WERI-Rb-1 (cell line): ENCODE measurements around the gene C19orf85.
"Not testable (repeated sequence)": the region's sequence is repeated elsewhere in the genome, so short reads cannot be mapped to it uniquely, and the experiment has no call there.

Source experiments
- DNase-seq: peaks from one replicate; pipeline ENCODE4 v3.0.0-alpha.2; 2020
- H3K27ac ChIP-seq: fragments of 250-450 bp; sonication (Bioruptor Pico); 2 replicates; pipeline ENCODE4 v1.5.1; 2020; ENCODE audit warnings: mild to moderate bottlenecking, moderate library complexity
- H3K27me3 ChIP-seq: fragments of 250-450 bp; sonication (Bioruptor Pico); 2 replicates; pipeline ENCODE4 v1.5.1; 2021; ENCODE audit warnings: mild to moderate bottlenecking, low read depth, moderate library complexity; ENCODE audit not compliant: insufficient read depth, severe bottlenecking
- H3K36me3 ChIP-seq: fragments of 250-450 bp; sonication (Bioruptor Pico); 2 replicates; pipeline ENCODE4 v1.5.1; 2020; ENCODE audit warnings: mild to moderate bottlenecking, moderate library complexity
- H3K4me3 ChIP-seq: 2 replicates; pipeline ENCODE4 v1.5.1; 2011; ENCODE audit warnings: low read depth, mild to moderate bottlenecking, control low read depth, low read length
- H3K9me3 ChIP-seq: fragments of 250-450 bp; sonication (Bioruptor Pico); 2 replicates; pipeline ENCODE4 v1.5.1; 2021; ENCODE audit warnings: mild to moderate bottlenecking, moderate library complexity; ENCODE audit not compliant: severe bottlenecking
- TF ChIP-seq, protein P1 (sequence below): IDR thresholded peaks from 2 replicates; pipeline ENCODE4 v1.5.1; 2011; ENCODE audit warnings: low read depth, mild to moderate bottlenecking, control low read depth, inconsistent platforms, low read length

The C19orf85 gene

DNA sequence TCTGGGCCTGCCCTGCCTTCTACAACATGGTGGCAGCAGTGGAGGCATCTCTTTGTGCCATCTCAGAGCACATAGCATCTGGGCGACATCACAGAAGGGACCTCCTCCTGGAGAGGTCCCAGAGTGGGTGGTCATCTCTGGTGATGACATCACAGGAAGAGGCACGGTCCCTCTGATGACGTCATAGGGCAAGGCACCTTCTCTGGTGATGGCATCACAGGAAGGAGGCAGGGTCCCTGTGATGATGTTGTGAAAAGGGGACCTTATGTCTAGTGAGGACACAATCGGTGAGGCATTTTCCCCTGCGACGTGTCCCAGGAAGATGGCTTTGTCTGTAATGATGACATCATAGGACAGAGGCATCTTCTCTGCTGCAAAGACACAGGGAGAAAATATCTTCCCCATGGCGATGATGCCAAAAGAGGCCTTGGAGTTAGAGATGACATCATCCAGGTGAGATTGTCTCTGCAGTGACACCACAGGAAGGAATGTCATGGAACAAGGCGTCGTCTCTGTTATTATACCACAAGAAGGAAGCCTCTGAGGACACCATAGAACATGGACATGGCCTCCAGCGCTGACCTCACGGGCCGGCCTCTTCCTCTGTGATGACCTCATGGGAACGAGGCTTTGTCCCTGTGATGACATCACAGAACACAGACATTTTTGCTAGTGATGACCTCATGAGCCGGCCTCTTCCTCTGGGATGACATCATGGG, 32.2 kb downstream of the C19orf85 start:
- Histone ChIP-seq H3K27me3 (no peaks in the 10 kb centered on the region), H3K36me3 (no peaks in the 10 kb centered on the region), H3K27ac (no peak overlapping the region), H3K4me3 (no peak overlapping the region), H3K9me3 (no peaks in the 10 kb centered on the region)
- TF ChIP-seq, protein P1, sequence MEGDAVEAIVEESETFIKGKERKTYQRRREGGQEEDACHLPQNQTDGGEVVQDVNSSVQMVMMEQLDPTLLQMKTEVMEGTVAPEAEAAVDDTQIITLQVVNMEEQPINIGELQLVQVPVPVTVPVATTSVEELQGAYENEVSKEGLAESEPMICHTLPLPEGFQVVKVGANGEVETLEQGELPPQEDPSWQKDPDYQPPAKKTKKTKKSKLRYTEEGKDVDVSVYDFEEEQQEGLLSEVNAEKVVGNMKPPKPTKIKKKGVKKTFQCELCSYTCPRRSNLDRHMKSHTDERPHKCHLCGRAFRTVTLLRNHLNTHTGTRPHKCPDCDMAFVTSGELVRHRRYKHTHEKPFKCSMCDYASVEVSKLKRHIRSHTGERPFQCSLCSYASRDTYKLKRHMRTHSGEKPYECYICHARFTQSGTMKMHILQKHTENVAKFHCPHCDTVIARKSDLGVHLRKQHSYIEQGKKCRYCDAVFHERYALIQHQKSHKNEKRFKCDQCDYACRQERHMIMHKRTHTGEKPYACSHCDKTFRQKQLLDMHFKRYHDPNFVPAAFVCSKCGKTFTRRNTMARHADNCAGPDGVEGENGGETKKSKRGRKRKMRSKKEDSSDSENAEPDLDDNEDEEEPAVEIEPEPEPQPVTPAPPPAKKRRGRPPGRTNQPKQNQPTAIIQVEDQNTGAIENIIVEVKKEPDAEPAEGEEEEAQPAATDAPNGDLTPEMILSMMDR: no peak
- DNase-seq: no peak

DNA sequence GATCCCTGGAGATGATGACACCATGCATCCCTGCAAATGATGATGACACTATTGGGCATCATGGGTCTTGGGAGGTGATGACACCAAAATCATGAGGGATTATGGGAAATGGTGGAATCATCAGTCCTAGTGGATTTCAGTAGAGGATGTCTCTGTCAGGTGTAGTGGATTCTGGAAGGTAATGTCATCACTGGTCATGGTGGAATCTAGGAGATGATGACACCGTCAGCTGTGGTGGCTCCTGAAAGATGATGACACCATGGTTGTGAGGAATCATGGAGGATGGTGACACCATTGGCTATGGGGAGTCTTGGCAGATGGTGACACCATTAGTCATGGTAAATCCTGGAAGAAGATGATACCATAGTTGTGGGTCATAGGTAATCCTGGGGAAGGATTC, 33.4 kb downstream of the C19orf85 start:
- no peak for DNase-seq
- no peaks in the 10 kb centered on the region for H3K27me3 ChIP-seq
- H3K36me3 ChIP-seq: no peaks in the 10 kb centered on the region
- H3K9me3 ChIP-seq: no peaks in the 10 kb centered on the region
- TF ChIP-seq, protein P1: no peak
- H3K27ac ChIP-seq: no peak overlapping the region
- no peak overlapping the region for H3K4me3 ChIP-seq

DNA sequence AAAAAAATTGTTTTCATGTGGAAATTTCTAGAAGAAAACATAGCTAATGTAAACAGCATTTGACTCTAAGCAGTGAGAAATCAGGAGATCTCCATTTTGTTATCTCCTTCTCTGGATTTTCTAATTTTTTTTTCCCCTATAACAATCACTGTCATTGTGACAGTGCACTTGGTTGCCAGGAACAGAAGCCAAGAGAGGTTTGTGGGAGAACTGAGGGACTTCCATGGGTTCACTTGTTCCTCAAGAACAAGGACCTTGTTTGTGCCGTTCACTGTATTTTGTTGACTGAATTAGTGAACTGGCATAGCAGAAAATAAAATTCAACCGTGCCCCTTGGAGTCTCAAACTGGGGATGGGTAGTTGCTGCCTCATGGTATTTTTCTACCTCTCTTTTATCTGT, 38.5 kb downstream of the C19orf85 start:
- H3K9me3 ChIP-seq: no peaks in the 10 kb centered on the region
- no peak overlapping the region for H3K4me3 ChIP-seq
- TF ChIP-seq, protein P1: no peak
- no peak overlapping the region for H3K27ac ChIP-seq
- H3K27me3 ChIP-seq: no peaks in the 10 kb centered on the region
- DNase-seq: no peak
- H3K36me3 ChIP-seq: no peaks in the 10 kb centered on the region

DNA sequence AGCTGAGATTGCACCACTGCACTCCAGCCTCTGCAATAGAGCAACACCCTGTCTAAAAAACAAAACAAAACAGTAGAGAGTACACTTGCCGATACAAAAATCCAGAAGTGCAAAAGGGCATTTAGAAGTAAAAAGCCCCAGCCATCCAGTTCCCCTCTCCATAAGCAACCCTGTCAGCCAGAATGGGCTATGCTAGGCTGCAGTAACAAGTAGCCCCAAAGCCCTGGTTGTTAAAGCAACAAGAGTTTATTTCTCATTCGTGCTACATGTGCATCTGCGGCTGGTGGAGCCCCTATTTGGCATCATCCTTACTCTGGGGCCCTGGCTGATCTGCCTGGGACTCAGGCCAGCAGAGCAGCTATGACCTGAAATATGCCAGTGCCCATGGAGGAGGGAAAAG, 40.0 kb downstream of the C19orf85 start:
- H3K27ac ChIP-seq: no peak overlapping the region
- no peaks in the 10 kb centered on the region for H3K36me3 ChIP-seq
- H3K27me3 ChIP-seq: no peaks in the 10 kb centered on the region
- no peak for DNase-seq
- no peaks in the 10 kb centered on the region for H3K9me3 ChIP-seq
- H3K4me3 ChIP-seq: no peak overlapping the region
- TF ChIP-seq, protein P1: no peak

DNA sequence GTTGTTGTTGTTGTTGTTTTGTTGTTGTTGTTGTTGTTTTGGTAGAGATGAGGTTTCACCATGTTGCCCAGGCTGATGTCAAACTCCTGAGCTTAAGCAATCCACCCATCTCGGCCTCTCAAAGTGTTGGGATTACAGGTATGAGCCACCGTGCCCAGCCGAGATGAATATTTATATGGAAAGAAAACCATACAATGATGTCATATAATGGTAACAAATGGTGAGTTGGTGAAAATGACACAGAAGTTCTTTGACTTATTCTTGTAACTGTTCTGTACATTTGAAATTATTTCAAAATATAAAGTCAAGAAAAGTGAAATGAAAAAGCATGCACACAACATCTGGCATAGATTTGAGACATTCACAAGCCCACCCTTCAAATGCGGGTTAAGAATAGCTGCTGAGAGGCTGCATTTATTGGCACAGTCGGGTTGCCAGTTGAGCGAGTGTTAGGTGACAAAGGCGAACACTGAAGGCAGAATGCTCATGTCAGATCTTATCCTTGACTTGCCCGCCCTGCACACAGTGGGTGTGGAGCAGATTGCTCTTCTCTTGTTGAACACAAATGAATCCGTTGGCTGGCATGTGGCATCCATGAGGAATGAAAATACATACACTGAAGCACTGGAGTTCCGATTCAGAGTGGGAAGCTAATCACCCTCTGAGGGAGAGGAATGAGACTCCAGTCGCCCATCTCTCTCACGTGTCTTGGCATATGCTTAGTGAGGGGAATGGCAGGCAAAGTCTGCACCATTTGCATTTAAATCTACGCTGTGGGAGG, 41.1 kb downstream of the C19orf85 start:
- TF ChIP-seq, protein P1: no peak
- H3K27ac ChIP-seq: no peak overlapping the region

DNA sequence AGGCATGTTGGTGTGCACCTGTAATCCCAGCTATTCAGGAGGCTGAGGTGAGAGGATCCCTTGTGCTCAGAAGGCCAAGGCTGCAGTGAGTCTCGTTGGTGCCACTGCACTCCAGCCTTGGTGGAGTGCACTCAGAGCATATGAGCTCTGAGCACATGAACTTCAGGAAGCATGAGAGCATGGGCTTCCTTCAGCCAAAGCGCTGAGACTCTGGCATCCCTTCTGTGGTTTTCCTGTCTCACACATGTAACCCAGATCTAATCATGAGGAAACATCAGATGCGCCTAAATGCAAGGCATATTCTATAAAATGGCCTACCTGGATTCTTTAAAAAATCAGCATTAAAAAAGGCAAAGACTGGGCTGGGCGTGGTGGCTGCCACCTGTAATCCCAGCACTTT, 43.3 kb downstream of the C19orf85 start:
- not testable (repeated sequence) for H3K36me3 ChIP-seq, H3K4me3 ChIP-seq, H3K27ac ChIP-seq, H3K9me3 ChIP-seq, DNase-seq, H3K27me3 ChIP-seq

More for the DNA sequence above, 41.1 kb downstream of the C19orf85 start:
- no peak overlapping the region for H3K4me3 ChIP-seq
- no peaks in the 10 kb centered on the region for H3K36me3 ChIP-seq
- H3K27me3 ChIP-seq: no peaks in the 10 kb centered on the region
- DNase-seq: no peak
- no peaks in the 10 kb centered on the region for H3K9me3 ChIP-seq
